GM19455 (cell line): ENCODE data around the gene TCERG1L.

Source experiments
- ATAC-seq: cut with Tn5 transposase; IDR thresholded peaks from one replicate; pipeline ENCODE4 v1.9.1; 2021; ENCODE audit not compliant: unreplicated experiment

Gene TCERG1L

DNA sequence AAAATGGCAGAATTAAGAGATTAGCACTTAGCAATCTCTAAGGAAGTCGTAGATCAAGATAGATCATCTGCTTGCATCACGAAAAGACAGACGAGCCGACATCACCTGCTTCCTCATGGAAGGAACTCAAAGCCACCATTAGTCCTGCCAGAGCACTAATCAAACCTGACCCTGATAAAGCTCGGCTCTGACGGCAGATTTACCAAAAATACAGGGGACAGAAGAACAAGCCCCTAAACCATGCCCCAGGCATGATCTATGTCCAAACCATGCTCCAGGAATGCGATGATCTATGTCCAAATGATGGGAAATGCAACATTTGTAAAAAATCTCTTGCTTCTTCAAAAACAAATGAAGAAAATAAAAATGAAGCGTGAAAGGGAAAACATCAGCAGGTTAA lies 182.8 kb downstream of the TCERG1L start:
- no peak for ATAC-seq

- no peak for ATAC-seq
Observed at GRCh38 chr10:131127610-131128009, 183.9 kb downstream of the TCERG1L start.

GRCh38 chr10:131127138-131127589 lies 184.4 kb downstream of the TCERG1L start:
- ATAC-seq = no peak

GRCh38 chr10:131126321-131127137 lies 185.0 kb downstream of the TCERG1L start:
- ATAC-seq = no peak

DNA sequence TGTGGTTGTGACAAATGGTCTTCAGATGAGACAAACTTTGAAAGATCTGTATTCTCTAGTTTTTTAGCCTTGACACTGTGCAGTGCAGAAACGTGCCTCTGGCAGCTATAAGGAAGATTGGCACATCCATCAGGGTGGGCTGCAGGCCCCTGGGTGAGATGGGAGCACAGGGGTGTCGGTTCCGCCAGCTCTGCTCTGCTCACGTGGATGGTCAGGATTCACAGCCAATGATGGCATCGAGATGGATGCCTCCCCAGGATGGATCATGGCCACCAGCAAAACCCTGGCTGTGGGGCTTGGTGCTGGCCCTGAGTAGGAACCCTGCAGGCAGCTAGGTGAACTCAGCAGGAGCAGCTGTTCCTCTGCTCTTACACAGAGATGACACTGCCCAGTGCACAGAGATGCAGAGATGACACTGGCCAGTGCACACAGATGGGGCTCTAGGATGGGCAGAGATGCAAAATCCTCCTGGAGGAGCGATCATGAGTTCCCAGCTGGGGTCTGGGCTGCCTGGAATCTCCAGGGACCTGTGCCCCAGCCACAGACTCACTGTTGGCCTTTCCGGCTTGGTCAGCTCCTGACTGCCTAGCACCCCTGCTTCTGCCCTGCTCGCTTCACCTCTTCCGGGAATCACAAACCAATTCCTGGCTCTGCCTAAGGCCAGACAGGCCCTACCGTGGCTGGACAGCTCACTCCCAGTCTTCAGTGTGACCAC lies 185.9 kb downstream of the TCERG1L start:
- ATAC-seq = no peak

DNA sequence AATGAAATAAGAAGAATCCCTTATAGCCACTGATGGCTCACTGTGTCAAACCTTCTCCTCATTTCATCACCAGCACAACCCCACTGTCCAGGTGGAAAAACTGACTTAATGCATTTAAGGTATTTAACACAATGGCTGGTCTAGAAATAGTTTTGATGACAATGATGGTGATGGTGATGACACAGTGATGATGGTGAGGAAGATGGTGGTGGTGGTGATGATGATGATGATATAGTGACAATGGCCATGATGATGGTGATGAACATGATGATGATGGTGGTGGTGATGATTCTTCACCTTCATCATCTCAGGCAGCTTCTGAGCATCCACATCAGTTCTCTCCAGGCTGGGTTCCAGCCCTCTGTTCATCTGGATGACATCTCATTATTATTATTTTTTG lies 186.6 kb downstream of the TCERG1L start:
- no peak for ATAC-seq

DNA sequence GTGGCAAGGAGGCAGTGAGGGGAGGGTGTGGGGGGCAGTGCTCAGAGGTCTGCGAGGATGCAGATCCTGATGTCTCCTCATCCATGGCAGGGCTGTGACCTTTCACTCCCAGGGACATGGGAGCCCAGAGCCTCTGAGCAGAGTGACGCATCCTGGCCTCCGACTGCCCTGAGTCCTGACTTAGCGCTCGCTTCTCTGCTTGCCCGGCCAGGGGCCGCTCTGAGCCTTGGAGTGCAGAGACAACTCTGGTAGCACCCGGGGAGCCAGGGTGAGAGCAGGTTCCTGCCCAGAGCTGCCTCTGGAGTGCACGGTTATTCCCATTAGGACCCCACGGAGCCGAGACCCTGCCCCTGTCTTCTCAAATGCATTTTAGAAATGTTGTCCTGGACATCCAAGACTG lies 188.0 kb downstream of the TCERG1L start:
- no peak for ATAC-seq

DNA sequence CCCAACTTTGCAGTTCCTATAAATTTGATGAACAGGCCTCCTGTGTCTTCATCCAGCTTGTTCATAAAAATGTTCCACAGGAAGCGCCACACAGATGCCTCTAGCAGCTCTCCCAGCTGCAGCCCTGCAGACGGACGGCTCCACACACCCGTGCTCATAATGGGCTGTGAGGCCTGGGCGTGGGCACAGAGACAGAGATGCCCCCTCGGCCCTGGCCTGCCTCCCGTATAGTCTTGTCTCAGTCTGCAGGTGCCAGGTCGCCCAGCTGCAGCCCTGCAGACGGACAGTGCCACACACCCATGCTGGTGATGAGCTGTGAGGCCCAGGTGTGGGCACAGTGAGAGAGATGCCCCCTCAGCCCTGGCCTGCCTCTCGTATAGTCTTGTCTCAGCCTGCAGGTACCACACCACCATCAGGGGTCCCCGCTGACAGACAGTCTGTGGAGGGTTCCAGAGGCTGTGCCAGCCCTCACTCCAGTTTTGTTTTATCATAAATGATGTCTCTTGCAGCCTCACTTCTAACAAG lies 189.9 kb downstream of the TCERG1L start:
- ATAC-seq = no peak

DNA sequence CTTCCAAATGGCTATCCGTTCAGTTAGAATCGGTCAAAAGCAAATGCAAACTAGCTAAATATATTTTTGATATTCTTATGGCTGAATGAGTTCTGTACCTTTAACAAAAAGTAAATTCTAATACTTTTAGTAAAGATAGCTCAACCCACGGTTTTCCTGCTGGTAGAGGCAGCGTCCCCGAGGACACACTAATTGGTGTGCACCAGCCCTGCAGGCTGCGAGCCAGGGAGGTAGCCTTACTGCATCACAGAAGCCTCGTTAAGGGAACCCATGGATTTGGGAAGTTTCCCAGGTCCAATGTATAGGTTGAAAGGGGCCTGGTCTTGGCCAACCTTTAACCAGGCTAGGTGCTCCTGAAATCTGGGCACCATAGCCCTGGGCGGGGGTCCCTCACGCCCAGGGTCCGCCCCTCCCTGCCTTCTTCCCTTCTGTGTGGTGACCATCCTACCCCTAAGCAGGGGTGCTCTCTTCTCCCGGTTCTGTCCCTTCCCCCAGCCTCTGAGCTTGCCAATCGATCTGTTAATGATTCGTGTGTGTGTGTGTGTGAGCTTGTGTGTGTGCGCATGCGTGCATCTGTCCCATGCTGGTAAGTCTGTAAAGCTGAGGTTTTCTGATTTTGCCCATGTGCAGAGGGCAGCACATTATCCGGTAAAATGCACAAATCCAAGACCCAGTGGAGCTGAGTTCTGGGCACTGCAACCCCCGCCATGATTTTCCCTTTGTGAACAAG lies 191.7 kb downstream of the TCERG1L start:
- no peak for ATAC-seq

DNA sequence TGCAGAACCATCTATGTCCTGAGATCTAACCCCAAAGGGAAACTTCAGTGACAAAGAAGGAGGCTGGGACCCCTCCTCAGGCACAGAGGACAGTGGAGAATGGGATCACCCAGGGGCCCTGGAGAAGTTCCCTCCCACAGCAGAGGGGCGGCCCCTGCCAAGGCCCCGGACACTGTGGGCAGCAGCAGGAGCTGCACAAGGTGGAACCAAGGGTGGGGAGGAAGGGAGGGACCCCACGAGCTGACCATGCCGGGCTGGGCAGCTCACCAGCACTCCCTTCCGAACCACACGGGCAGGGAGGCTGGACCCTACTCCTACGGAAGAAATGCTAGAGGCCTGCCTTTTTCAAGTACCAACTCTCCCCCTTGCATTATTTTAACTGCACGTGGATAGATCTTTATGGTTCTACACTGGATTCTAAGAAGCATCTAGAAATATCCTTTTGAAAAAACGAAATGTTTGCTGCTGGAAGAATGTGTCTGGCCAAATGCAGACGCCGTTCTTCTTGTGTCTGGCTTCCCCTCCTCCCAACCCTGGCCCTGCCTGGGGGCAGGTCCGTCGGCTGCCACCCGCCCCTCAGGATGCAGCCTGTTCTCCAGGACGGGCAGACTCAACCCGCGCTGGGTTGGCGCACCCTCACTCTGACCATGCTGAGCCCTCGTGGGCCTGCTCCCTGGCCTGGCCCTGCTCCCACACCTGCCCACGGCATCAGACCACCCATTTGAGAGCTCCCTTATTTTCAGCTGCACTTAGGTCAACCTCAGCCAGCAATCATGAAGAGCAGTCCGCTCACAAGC lies 193.9 kb downstream of the TCERG1L start:
- ATAC-seq = no peak

DNA sequence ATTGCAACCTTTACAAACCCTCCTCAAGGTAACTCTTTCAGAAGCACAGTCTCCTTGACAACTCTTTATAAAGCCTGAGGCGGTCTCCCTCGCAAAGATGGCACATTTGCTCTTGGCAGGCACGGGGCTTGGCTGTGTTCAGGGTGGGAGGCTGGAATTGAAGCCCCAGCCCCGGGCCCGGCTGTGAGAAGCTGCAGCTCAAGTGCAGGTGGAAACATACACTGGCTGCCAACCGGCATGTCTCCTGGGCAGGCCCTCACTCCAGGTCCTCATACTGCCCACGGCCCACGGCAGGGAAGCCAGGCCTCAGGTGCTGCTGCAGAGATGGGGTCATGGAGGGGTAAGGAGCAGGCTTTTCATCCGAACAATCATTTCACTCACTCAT lies 194.5 kb downstream of the TCERG1L start:
- no peak for ATAC-seq

- ATAC-seq = no peak
Observed at GRCh38 chr10:131116216-131116990, 195.1 kb downstream of the TCERG1L start.

- no peak for ATAC-seq
Observed at GRCh38 chr10:131115801-131116200, 195.7 kb downstream of the TCERG1L start.

DNA sequence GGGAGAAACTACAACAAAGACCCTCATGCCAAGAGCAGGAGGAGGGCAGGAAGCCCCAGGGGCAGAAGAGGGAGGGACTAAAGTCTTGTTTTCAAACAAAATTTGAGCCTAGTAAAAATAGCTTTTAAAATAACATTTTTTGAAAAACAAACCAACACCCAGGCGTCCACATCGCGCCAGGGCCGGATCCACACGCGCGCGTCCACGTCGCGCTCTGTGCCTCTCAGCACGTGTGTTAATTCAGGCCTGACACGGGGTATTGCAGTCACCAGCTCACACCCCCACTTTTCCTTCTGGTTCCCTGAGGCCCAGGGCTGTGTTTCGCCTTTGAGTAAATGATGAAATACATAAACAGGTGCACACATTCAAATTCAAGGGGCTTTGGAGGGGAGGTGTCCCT lies 196.2 kb downstream of the TCERG1L start:
- no peak for ATAC-seq

DNA sequence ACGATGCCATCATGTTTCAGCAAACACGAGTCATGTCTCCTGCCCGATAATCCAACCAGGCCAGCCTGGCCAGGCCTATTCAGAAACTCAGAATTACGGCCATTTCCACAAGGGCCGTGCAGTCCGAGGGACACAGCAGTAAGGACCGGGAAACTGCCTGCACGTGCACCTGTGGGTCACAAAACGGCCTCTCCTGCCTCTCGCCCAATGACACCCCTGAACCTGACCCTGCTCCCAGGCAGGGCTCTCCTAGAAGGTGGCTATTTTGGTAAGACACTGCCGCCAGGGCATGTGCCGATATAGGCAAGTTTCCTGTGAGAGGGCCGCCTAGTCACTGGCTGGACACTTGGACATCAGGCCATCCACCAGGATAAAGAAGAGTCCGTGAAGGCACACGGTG lies 196.7 kb downstream of the TCERG1L start:
- no peak for ATAC-seq

- no peak for ATAC-seq
Observed at GRCh38 chr10:131113709-131114291, 197.7 kb downstream of the TCERG1L start.

GRCh38 chr10:131113165-131113564 lies 198.4 kb downstream of the TCERG1L start:
- no peak for ATAC-seq

DNA sequence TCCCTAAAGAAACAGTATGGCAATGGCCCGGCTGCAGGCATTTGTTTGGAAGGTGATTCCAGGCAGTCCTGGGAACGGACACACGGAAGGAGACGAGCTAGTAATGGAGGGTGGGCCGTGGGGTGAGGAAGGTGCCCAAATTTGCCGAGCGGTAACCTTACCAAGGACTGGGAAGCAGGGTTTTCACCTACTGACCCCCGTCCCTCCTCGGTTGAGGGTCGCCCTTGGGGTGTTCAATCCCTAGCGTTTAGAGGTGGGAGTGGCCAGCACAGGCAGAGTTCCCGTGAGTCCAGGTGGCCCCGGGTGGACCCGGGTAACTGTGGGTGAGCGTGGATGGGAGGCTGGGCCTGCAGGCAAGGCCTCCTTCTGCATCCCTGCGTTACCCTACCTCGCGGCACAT lies 198.8 kb downstream of the TCERG1L start:
- ATAC-seq = no peak

GRCh38 chr10:131111471-131112080 lies 199.9 kb downstream of the TCERG1L start:
- no peak for ATAC-seq
